ENCODE results near the gene TMEM131. TPM values are rescaled to one million over a fixed set of nuclear protein-coding genes. Genes with fewer than 3 reads are reported as not detected.
"Not testable (repeated sequence)": the region's sequence is repeated elsewhere in the genome, so short reads cannot be mapped to it uniquely, and the experiment has no call there.

The TMEM131 gene
- total and polyA plus RNA-seq, 2 of the 8 experiments (the other 6 are each of a cell fraction or from before 2014, with no cell fraction given): 9.7 to 22.9 TPM

DNA sequence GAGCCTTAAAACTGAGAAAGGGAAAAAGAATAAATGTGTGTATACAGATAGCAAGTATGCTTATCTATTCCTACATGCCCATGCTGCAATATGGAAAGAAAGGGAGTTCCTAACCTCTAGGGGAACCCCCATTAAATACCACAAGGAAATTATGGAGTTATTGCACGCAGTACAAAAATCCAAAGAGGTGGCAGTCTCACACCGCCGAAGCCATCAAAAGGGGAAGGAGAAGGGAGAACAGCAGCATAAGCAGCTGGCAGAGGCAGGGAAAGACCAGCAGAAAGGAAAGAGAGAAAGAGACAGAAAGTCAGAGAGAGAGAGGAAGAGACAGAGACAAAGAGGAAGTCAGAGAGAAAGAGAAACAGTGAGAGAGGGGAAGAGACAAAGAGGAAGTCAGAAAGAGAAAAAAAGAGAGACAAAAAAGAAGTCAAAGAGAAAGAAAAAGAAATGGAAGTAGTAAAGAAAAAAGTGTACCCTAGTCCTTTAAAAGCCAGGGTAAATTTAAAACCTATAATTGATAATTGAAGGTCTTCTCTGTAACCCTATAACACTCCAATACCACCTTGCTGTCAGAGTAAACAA is 169.4 kb downstream of the TMEM131 start:
- H2BK20ac ChIP-seq (ENCODE audit: low read length); H3K79me1 ChIP-seq (ENCODE audit: low read depth, low read length); H4K8ac ChIP-seq (ENCODE audit: extremely low read depth, insufficient read depth, low read length); H2BK15ac ChIP-seq (ENCODE audit: low read length); H3K9me3 ChIP-seq (ENCODE audit: insufficient read depth in 2 of 2, low read depth in 1 of 2, low read length in 1 of 2); H3K4me2 ChIP-seq (ENCODE audit: insufficient read depth in 1 of 2, low read depth in 2 of 2, low read length in 2 of 2); H2BK5ac ChIP-seq (ENCODE audit: low read depth, low read length); FAIRE-seq; H4K91ac ChIP-seq (replicated peaks; ENCODE audit: insufficient read length, low read length); H3K4ac ChIP-seq (replicated peaks; ENCODE audit: insufficient read length, low read depth, low read length); H3K27me3 ChIP-seq (replicated peaks in 1 of 4; ENCODE audit: control insufficient read depth in 3 of 4, extremely low read depth in 1 of 4, insufficient read depth in 3 of 4, low read length in 3 of 4); H3K9ac ChIP-seq (replicated peaks in 1 of 4; ENCODE audit: extremely low read depth in 1 of 4, low read depth in 3 of 4, low read length in 3 of 4); H4K20me1 ChIP-seq (replicated peaks in 1 of 2; ENCODE audit: control insufficient read depth in 1 of 2, insufficient read depth in 2 of 2, low read length in 2 of 2); H3K56ac ChIP-seq (replicated peaks; ENCODE audit: insufficient read length, low read depth, low read length); H2BK12ac ChIP-seq (ENCODE audit: low read depth, low read length); DNase-seq (ENCODE audit: low read depth in 1 of 2, low spot score in 2 of 2); POLR2A ChIA-PET (ENCODE audit: partially characterized antibody); H2AK5ac ChIP-seq (ENCODE audit: low read depth, low read length); H3K27ac ChIP-seq (ENCODE audit: low read depth, low read length); H3K23ac ChIP-seq (ENCODE audit: insufficient read length); H2BK120ac ChIP-seq (replicated peaks; ENCODE audit: low read depth, low read length); H2AFZ ChIP-seq (ENCODE audit: low read length); H3K4me3 ChIP-seq (ENCODE audit: extremely low read depth in 1 of 4, insufficient read depth in 2 of 4, low read depth in 3 of 4, low read length in 4 of 4); H3K18ac ChIP-seq (ENCODE audit: extremely low read depth, low read length); H3K14ac ChIP-seq (ENCODE audit: insufficient read length); H4K5ac ChIP-seq (ENCODE audit: insufficient read length, low read depth, low read length); CTCF ChIA-PET (ENCODE audit: partially characterized antibody); H3K79me2 ChIP-seq (ENCODE audit: control insufficient read depth in 1 of 2, insufficient read depth in 2 of 2, low read length in 2 of 2); H3K36me3 ChIP-seq (ENCODE audit: control insufficient read depth in 2 of 4, insufficient read depth in 4 of 4, low read length in 3 of 4); H3K23me2 ChIP-seq (ENCODE audit: low read depth, low read length): not testable (repeated sequence)
- H3K4me1 ChIP-seq (replicated peaks in 1 of 4; ENCODE audit: control insufficient read depth in 3 of 4, insufficient read depth in 4 of 4, low read length in 3 of 4): peaks cover 0 to 22% (median 2%) of the 10 kb centered on the region in 4 experiments; a peak in 4 of 7 replicates
- 96% methylated on average over 3 of the region's 3 CpGs; no CpG with 5 or more reads in 1 of the 2 experiments for WGBS, 2 experiments (ENCODE audit: extremely low coverage in 1 of 2, insufficient coverage in 1 of 2, insufficient read length in 1 of 2, insufficient replicate concordance in 2 of 2, low coverage in 1 of 2, low lambda C conversion rate in 2 of 2, missing lambda C conversion rate in 1 of 2)

DNA sequence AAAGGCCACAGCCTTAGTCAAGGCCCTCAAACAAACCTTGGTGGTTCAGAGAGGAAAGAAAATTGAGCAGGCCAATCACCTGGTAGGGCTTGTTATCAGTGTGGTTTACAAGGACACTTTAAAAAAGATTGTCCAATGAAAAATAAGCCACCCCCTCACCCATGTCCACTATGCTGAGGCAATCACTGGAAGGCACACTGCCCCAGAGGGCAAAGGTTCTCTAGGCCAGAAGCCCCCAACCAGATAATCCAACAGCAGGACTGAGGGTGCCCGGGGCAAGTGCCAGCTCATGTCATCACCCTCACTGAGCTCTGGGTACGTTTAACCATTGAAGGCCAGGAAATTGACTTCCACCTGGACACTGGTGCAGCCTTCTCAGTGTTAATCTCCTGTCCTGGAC is 171.7 kb downstream of the TMEM131 start:
- CTCF ChIA-PET (ENCODE audit: partially characterized antibody); H4K8ac ChIP-seq (ENCODE audit: extremely low read depth, insufficient read depth, low read length); H3K56ac ChIP-seq (replicated peaks; ENCODE audit: insufficient read length, low read depth, low read length); H3K18ac ChIP-seq (ENCODE audit: extremely low read depth, low read length); H3K4ac ChIP-seq (replicated peaks; ENCODE audit: insufficient read length, low read depth, low read length); H3K27me3 ChIP-seq (replicated peaks in 1 of 4; ENCODE audit: control insufficient read depth in 3 of 4, extremely low read depth in 1 of 4, insufficient read depth in 3 of 4, low read length in 3 of 4); H3K4me3 ChIP-seq (ENCODE audit: extremely low read depth in 1 of 4, insufficient read depth in 2 of 4, low read depth in 3 of 4, low read length in 4 of 4); H2BK20ac ChIP-seq (ENCODE audit: low read length); H3K4me2 ChIP-seq (ENCODE audit: insufficient read depth in 1 of 2, low read depth in 2 of 2, low read length in 2 of 2); H3K14ac ChIP-seq (ENCODE audit: insufficient read length); H3K36me3 ChIP-seq (ENCODE audit: control insufficient read depth in 2 of 4, insufficient read depth in 4 of 4, low read length in 3 of 4); FAIRE-seq; H2BK120ac ChIP-seq (replicated peaks; ENCODE audit: low read depth, low read length); POLR2A ChIA-PET (ENCODE audit: partially characterized antibody); H4K5ac ChIP-seq (ENCODE audit: insufficient read length, low read depth, low read length); H3K79me1 ChIP-seq (ENCODE audit: low read depth, low read length); H3K9me3 ChIP-seq (ENCODE audit: insufficient read depth in 2 of 2, low read depth in 1 of 2, low read length in 1 of 2); H2BK12ac ChIP-seq (ENCODE audit: low read depth, low read length); H2BK5ac ChIP-seq (ENCODE audit: low read depth, low read length); H4K20me1 ChIP-seq (replicated peaks in 1 of 2; ENCODE audit: control insufficient read depth in 1 of 2, insufficient read depth in 2 of 2, low read length in 2 of 2); H4K91ac ChIP-seq (replicated peaks; ENCODE audit: insufficient read length, low read length); H3K23ac ChIP-seq (ENCODE audit: insufficient read length); H2BK15ac ChIP-seq (ENCODE audit: low read length); H3K79me2 ChIP-seq (ENCODE audit: control insufficient read depth in 1 of 2, insufficient read depth in 2 of 2, low read length in 2 of 2); H2AK5ac ChIP-seq (ENCODE audit: low read depth, low read length); H3K23me2 ChIP-seq (ENCODE audit: low read depth, low read length); H2AFZ ChIP-seq (ENCODE audit: low read length); DNase-seq (ENCODE audit: low read depth in 1 of 2, low spot score in 2 of 2); H3K27ac ChIP-seq (ENCODE audit: low read depth, low read length); H3K9ac ChIP-seq (replicated peaks in 1 of 4; ENCODE audit: extremely low read depth in 1 of 4, low read depth in 3 of 4, low read length in 3 of 4): not testable (repeated sequence)
- WGBS, 2 experiments (ENCODE audit: extremely low coverage in 1 of 2, insufficient coverage in 1 of 2, insufficient read length in 1 of 2, insufficient replicate concordance in 2 of 2, low coverage in 1 of 2, low lambda C conversion rate in 2 of 2, missing lambda C conversion rate in 1 of 2): 93% methylated on average over 2 of the region's 2 CpGs; no CpG with 5 or more reads in 1 of the 2 experiments
- H3K4me1 ChIP-seq (replicated peaks in 1 of 4; ENCODE audit: control insufficient read depth in 3 of 4, insufficient read depth in 4 of 4, low read length in 3 of 4): peaks cover 0 to 22% (median 1%) of the 10 kb centered on the region in 4 experiments; a peak in 3 of 7 replicates

All from H1 (cell line).